ENCODE measurements around the gene RABL3.

- TF ChIP-seq CTCF (IDR thresholded peaks at IDR 0.05) (no peak), POLR2AphosphoS5 (IDR thresholded peaks at IDR 0.05) (no peak), POLR2A (IDR thresholded peaks at IDR 0.05) (no peak)
Observed at GRCh38 chr3:120683213-120683612, 59.1 kb downstream of the RABL3 start.
